H1 (cell line): ENCODE measurements around the gene SNX21. TPM values are rescaled to one million over a fixed set of nuclear protein-coding genes. Genes with fewer than 3 reads are reported as not detected.

Experiments used
- CHD1 ChIP-seq: IDR thresholded peaks from 2 replicates; pipeline ENCODE4 v1.6.1; 2012; ENCODE audit warnings: low read depth, low read length, improper control_type of control experiment
- CTCF ChIP-seq, 3 experiments: IDR thresholded peaks; 1 replicate in 2 of 3; 2 replicates in 1 of 3; pipeline versions ENCODE4 v1.5.1 to v1.6.1; 2011; ENCODE audit warnings: low read length in 3 of 3, mild to moderate bottlenecking in 3 of 3, inconsistent platforms in 2 of 3, low read depth in 1 of 3, moderate library complexity in 1 of 3; ENCODE audit not compliant: insufficient read depth in 1 of 3; ENCODE audit errors: control extremely low read depth in 1 of 3
- SIRT6 ChIP-seq: IDR thresholded peaks from one replicate; pipeline ENCODE4 v1.7.1; 2012; ENCODE audit warnings: low read length, inconsistent platforms
- SRF ChIP-seq: IDR thresholded peaks from 2 replicates; pipeline ENCODE4 v1.6.1; 2011; ENCODE audit warnings: mild to moderate bottlenecking, low read depth, low read length, moderate library complexity
- TEAD4 ChIP-seq: IDR thresholded peaks from 2 replicates; pipeline ENCODE4 v1.6.1; 2012; ENCODE audit warnings: low read depth, low read length, inconsistent platforms, mixed read lengths
- polyA plus RNA-seq, 7 experiments: library from polyadenylated mRNA; depleted of rRNA in 3 of 7; stranded (reverse) in 5 of 7; unstranded in 2 of 7; fragments of >200 nt in 5 of 7; fragments of 200-250 nt in 2 of 7; gene quantifications; 1 replicate in 5 of 7; 2 replicates in 1 of 7; 4 replicates in 1 of 7; pipeline versions ENCODE4 v1.2.1 to v1.2.3, GENCODE V29; 2011 to 2013; ENCODE audit warnings: missing spikeins in 2 of 7, mixed read lengths in 2 of 7
- total RNA-seq: library from RNA; stranded (reverse); fragmentation: NEBNext Ultra II Directional; extraction: Animal tissue kit (Norgen Biotek cat#: 25700); gene quantifications from 2 replicates; pipeline ENCODE4 v1.2.1, GENCODE V29; 2021

Gene SNX21
- total and polyA plus RNA-seq, 2 of the 8 experiments (the other 6 are each of a cell fraction or from before 2014, with no cell fraction given), result 15.8 to 16.8 TPM

- no peak for TF ChIP-seq CTCF (IDR thresholded peaks at IDR 0.05; ENCODE audit: control extremely low read depth in 1 of 3, insufficient read depth in 1 of 3, low read depth in 1 of 3, low read length in 3 of 3)
- no peak for TF ChIP-seq CHD1
- no peak for TF ChIP-seq SIRT6
- TF ChIP-seq SRF, result no peak
- no peak for TF ChIP-seq TEAD4
Measured at GRCh38 chr20:45882469-45883099, 49.0 kb downstream of the SNX21 start (continued).
